Dedifferentiated amniotic fluid mesenchymal stem cell (primary cell): ENCODE results near the gene ANKAR.
"Not testable (repeated sequence)": the region's sequence is repeated elsewhere in the genome, so short reads cannot be mapped to it uniquely, and the experiment has no call there.

ENCODE experiments used
- DNase-seq: peaks from one replicate; pipeline ENCODE4 v3.0.0-alpha.2; 2016; ENCODE audit errors: extremely low spot score

ANKAR gene

DNA sequence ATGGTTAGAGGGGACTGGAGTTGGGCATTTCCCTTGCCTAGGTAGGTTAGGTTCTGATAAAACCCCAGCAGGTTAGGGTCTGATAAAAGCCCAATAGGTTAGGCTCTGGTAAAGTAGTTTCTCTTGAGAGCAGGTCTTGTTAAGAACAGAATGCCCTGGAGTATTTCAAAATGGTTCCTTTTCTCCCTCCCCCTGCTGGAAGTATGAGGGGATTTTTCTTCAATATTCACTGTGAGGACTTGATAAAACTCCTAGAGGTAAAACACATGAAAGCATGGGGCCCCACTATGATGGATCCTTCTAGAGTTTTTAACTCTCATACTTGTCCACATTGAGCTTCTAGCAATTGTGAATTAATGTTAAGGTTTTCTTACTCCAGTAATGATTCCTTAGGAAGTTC lies 27.6 kb downstream of the ANKAR start:
- no peak for DNase-seq

DNA sequence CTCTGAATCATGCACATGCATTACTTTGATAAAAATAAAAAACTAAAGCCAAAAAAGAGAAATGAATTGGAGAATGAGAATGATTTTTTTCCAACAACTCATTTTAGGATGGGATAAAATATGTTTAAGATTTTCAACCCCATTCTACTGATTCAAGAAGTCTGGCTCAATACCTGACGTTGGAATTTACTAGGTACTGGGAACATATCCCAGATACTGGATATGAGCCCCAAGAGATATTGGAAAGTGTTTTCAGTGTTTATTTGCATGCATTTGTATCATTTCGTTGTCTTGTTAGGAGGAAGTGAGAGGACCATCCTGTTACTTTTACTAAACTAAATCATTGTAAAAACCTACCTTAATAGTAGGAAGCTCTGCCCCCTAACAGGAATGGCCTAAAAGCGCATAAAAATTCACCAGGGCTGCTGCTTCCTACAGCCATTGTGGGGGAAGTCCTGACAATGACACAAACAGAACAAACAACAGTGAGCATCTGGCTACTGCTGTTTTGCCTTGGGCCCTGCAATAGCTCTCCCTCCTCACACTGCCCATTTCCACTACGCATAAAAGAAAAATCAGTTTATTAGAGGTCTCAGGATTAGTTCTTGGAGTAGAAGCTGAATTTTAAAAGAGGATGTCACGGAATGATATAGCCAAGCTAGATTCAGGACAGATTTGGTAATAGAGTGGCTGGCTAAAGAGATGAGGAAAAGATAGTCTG lies 35.2 kb downstream of the ANKAR start:
- DNase-seq = no peak

DNA sequence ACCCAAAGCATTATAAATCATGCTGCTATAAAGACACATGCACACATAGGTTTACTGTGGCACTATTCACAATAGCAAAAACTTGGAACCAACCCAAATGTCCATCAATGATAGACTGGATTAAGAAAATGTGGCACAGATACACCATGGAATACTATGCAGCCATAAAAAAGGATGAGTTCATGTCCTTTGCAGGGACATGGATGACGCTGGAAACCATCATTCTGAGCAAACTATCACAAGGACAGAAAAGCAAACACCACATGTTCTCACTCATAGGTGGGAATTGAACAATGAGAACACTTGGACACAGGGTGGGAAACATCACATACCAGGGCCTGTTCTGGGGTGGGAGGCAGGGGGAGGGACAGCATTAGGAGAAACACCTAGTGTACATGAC lies 43.1 kb downstream of the ANKAR start:
- DNase-seq = not testable (repeated sequence)

DNA sequence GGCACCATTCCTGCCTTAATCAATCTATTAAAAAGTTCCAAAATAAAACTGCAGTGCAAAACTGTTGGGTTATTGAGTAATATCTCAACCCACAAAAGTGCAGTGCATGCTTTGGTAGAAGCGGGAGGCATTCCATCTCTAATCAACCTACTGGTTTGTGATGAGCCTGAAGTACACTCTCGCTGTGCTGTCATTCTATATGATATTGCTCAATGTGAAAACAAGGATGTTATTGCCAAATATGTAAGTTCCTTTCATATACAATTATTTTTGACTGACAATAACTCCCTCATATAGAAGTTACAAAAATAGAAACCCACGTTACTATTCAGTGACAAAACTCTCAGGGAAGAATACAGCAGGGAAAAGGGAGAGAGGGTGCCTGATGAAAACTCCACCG lies 45.1 kb downstream of the ANKAR start:
- DNase-seq = no peak

DNA sequence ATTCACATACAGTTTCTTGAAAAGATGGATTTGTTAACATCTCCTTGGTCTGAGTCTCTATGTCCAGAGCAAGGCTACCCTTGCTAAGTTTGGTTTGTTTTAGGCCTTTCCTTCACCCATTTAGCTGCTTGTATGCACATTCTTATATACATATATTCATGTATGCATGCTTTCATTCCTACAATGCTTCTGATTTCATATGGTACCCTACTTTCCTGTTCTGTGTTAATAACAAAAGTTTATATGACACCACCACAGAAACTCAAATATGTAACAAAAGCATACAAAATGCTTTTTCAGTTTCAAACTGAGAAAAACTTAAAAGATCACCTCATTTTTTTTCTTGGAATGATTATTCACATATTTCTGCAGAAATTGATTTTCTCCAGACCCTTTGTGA lies 48.7 kb downstream of the ANKAR start:
- no peak for DNase-seq
